Measurements from ENCODE around the gene SAP130.

The SAP130 gene

DNA sequence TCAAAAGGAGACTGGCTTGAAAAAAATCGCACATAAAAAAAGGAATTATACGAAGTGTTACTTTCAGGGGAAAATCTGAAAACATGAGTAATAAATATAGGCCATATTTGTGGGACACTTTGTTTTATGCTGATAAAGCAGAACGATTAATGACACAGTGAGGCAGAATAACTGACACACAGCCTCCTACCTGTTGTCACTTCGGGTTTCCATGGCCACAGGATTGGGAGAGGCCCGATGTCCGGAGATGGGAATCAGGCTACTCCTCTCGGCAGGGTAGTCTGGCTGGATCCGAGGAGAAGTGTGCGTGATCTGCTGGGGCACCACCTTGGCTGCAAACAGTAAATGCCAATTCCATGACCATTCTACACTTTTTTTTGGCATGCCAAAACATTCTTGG, 31.7 kb downstream of the SAP130 start:
- Histone ChIP-seq H4K20me1 (ENCODE audit: insufficient read depth, low read length) (no peaks in the 10 kb centered on the region), H3K4me3 (ENCODE audit: low read depth in 1 of 2, low read length in 2 of 2) (no peak overlapping the region), H3K36me3 (ENCODE audit: insufficient read depth, low read length) (peaks cover 97% of the 10 kb centered on the region), H3K4me2 (ENCODE audit: insufficient read depth, low read length) (no peak overlapping the region), H3K4me1 (ENCODE audit: insufficient read depth, low read length) (no peaks in the 10 kb centered on the region), H2AFZ (ENCODE audit: low read depth, low read length) (no peak overlapping the region), H3K9me3 (ENCODE audit: insufficient read depth, low read length, severe bottlenecking) (no peaks in the 10 kb centered on the region), H3K79me2 (ENCODE audit: insufficient read depth, low read length) (no peaks in the 10 kb centered on the region; the same call in 1 of the 2 replicates), H3K27ac (ENCODE audit: low read length) (no peak overlapping the region), H3K9ac (ENCODE audit: low read depth, low read length) (no peak overlapping the region), H3K27me3 (ENCODE audit: insufficient read depth, low read length, poor library complexity) (no peaks in the 10 kb centered on the region)
- no peak for DNase-seq
- no peak for ATAC-seq (ENCODE audit: insufficient read depth, low read depth)
- no peak for TF ChIP-seq EZH2 (IDR thresholded peaks at IDR 0.05; ENCODE audit: borderline replicate concordance, low read depth, low read length, severe bottlenecking)
- TF ChIP-seq, protein P1, sequence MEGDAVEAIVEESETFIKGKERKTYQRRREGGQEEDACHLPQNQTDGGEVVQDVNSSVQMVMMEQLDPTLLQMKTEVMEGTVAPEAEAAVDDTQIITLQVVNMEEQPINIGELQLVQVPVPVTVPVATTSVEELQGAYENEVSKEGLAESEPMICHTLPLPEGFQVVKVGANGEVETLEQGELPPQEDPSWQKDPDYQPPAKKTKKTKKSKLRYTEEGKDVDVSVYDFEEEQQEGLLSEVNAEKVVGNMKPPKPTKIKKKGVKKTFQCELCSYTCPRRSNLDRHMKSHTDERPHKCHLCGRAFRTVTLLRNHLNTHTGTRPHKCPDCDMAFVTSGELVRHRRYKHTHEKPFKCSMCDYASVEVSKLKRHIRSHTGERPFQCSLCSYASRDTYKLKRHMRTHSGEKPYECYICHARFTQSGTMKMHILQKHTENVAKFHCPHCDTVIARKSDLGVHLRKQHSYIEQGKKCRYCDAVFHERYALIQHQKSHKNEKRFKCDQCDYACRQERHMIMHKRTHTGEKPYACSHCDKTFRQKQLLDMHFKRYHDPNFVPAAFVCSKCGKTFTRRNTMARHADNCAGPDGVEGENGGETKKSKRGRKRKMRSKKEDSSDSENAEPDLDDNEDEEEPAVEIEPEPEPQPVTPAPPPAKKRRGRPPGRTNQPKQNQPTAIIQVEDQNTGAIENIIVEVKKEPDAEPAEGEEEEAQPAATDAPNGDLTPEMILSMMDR (IDR thresholded peaks at IDR 0.05; ENCODE audit: borderline replicate concordance, extremely low read depth, low read length, poor library complexity, severe bottlenecking): no peak

DNA sequence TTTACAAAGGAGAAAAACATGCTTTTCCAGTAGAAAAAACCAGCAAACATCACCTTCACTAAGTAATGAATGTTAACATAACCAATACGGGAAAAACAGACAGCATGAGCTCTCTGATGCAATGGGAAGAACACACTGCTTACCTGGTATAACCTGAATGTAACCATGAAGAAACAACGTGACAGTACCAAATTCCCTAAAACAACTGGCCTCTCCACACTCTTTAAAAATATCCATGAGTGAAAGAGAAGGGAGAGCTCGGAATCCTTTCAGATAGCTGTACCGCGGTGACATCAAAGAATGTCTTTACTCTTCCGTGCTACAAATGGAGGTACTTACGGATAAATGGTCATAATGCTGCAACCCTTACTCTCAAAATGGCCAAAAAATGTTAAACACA, 32.1 kb downstream of the SAP130 start:
- no peak overlapping the region for H3K4me3 ChIP-seq (ENCODE audit: low read depth in 1 of 2, low read length in 2 of 2)
- no peaks in the 10 kb centered on the region; the same call in 1 of the 2 replicates for H3K79me2 ChIP-seq (ENCODE audit: insufficient read depth, low read length)
- no peak for DNase-seq
- peaks cover 96% of the 10 kb centered on the region for H3K36me3 ChIP-seq (ENCODE audit: insufficient read depth, low read length)
- no peaks in the 10 kb centered on the region for H4K20me1 ChIP-seq (ENCODE audit: insufficient read depth, low read length)
- no peak for TF ChIP-seq EZH2 (IDR thresholded peaks at IDR 0.05; ENCODE audit: borderline replicate concordance, low read depth, low read length, severe bottlenecking)
- TF ChIP-seq, protein P1 (IDR thresholded peaks at IDR 0.05; ENCODE audit: borderline replicate concordance, extremely low read depth, low read length, poor library complexity, severe bottlenecking): no peak
- H3K4me1 ChIP-seq (ENCODE audit: insufficient read depth, low read length): no peaks in the 10 kb centered on the region
- no peaks in the 10 kb centered on the region for H3K27me3 ChIP-seq (ENCODE audit: insufficient read depth, low read length, poor library complexity)
- ATAC-seq (ENCODE audit: insufficient read depth, low read depth): no peak
- H3K27ac ChIP-seq (ENCODE audit: low read length): no peak overlapping the region
- no peaks in the 10 kb centered on the region for H3K9me3 ChIP-seq (ENCODE audit: insufficient read depth, low read length, severe bottlenecking)
- no peak overlapping the region for H2AFZ ChIP-seq (ENCODE audit: low read depth, low read length)
- no peak overlapping the region for H3K4me2 ChIP-seq (ENCODE audit: insufficient read depth, low read length)
- H3K9ac ChIP-seq (ENCODE audit: low read depth, low read length): no peak overlapping the region

DNA sequence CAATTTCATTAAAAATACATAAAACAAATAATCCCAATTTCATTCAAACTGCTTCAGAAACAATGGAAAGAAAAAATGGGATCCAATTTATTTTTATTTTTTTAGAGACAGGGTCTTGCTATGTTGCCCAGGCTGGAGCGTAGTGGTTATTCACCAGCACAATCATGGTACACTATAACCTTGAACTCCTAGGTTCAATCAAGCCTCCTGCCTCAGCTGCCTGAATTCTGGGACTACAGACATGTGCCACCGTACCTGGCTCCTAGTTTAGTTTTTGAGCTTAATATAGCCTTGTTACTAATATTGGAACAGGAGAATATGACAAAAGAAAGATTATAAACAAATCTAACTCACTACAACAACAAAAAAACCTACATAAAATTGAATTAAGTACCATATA, 34.2 kb downstream of the SAP130 start:
- TF ChIP-seq, protein P1 (IDR thresholded peaks at IDR 0.05; ENCODE audit: borderline replicate concordance, extremely low read depth, low read length, poor library complexity, severe bottlenecking): no peak
- no peak for TF ChIP-seq EZH2 (IDR thresholded peaks at IDR 0.05; ENCODE audit: borderline replicate concordance, low read depth, low read length, severe bottlenecking)
- no peaks in the 10 kb centered on the region for H4K20me1 ChIP-seq (ENCODE audit: insufficient read depth, low read length)
- H2AFZ ChIP-seq (ENCODE audit: low read depth, low read length): no peak overlapping the region
- peaks cover 96% of the 10 kb centered on the region for H3K36me3 ChIP-seq (ENCODE audit: insufficient read depth, low read length)
- H3K4me3 ChIP-seq (ENCODE audit: low read depth in 1 of 2, low read length in 2 of 2): no peak overlapping the region
- no peaks in the 10 kb centered on the region for H3K27me3 ChIP-seq (ENCODE audit: insufficient read depth, low read length, poor library complexity)
- no peaks in the 10 kb centered on the region for H3K4me1 ChIP-seq (ENCODE audit: insufficient read depth, low read length)
- no peak for DNase-seq
- no peaks in the 10 kb centered on the region; the same call in 1 of the 2 replicates for H3K79me2 ChIP-seq (ENCODE audit: insufficient read depth, low read length)
- no peak for ATAC-seq (ENCODE audit: insufficient read depth, low read depth)
- no peak overlapping the region for H3K27ac ChIP-seq (ENCODE audit: low read length)
- no peak overlapping the region for H3K9ac ChIP-seq (ENCODE audit: low read depth, low read length)
- no peak overlapping the region for H3K4me2 ChIP-seq (ENCODE audit: insufficient read depth, low read length)
- no peaks in the 10 kb centered on the region for H3K9me3 ChIP-seq (ENCODE audit: insufficient read depth, low read length, severe bottlenecking)

DNA sequence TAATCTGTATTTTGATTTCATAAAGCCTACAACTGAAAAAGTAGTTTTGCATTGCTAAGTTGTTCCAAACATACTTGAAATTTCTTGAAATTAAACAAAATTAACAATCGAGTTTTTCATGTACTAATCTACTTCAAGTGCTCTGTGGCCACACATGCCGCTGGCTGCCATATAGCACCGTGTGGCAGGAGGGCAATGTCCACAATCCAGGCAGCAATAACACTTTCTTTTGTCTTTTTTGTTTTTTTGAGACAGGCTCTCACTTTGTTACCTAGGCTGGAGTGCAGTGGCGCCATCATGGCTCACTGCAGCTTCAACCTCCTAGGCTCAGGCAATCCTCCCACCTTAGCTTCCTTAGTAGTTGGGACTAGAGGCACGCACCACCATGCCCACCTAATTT, 36.1 kb downstream of the SAP130 start:
- Histone ChIP-seq H3K9me3 (ENCODE audit: insufficient read depth, low read length, severe bottlenecking) (no peaks in the 10 kb centered on the region), H3K4me1 (ENCODE audit: insufficient read depth, low read length) (no peaks in the 10 kb centered on the region), H3K4me3 (ENCODE audit: low read depth in 1 of 2, low read length in 2 of 2) (no peak overlapping the region), H3K79me2 (ENCODE audit: insufficient read depth, low read length) (no peaks in the 10 kb centered on the region; the same call in 1 of the 2 replicates), H2AFZ (ENCODE audit: low read depth, low read length) (no peak overlapping the region), H3K4me2 (ENCODE audit: insufficient read depth, low read length) (no peak overlapping the region), H4K20me1 (ENCODE audit: insufficient read depth, low read length) (no peaks in the 10 kb centered on the region), H3K27ac (ENCODE audit: low read length) (no peak overlapping the region), H3K36me3 (ENCODE audit: insufficient read depth, low read length) (peaks cover 96% of the 10 kb centered on the region), H3K27me3 (ENCODE audit: insufficient read depth, low read length, poor library complexity) (no peaks in the 10 kb centered on the region), H3K9ac (ENCODE audit: low read depth, low read length) (no peak overlapping the region)
- DNase-seq (no peak), ATAC-seq (ENCODE audit: insufficient read depth, low read depth) (0 out of 3 replicates have a peak, but pooled peaks have one; percentile 9)
- TF ChIP-seq EZH2 (IDR thresholded peaks at IDR 0.05; ENCODE audit: borderline replicate concordance, low read depth, low read length, severe bottlenecking): no peak
- TF ChIP-seq, protein P1 (IDR thresholded peaks at IDR 0.05; ENCODE audit: borderline replicate concordance, extremely low read depth, low read length, poor library complexity, severe bottlenecking): no peak

All from DND-41 (cell line).